Measurements from ENCODE around the gene CCR5.
A peak's percentile ranks its signal among the peaks of the same experiment; 100 is the strongest.

Gene CCR5

GRCh38 chr3:46408853-46409252, 38.1 kb downstream of the CCR5 start:
- DNase-seq: no peak

- no peak for DNase-seq
These were observed 39.2 kb downstream of the CCR5 start for GRCh38 chr3:46409739-46410489.

GRCh38 chr3:46410669-46411068, 39.9 kb downstream of the CCR5 start:
- DNase-seq: peak; percentile 15

GRCh38 chr3:46411271-46411670, 40.5 kb downstream of the CCR5 start:
- DNase-seq: no peak

GRCh38 chr3:46412786-46413298, 42.1 kb downstream of the CCR5 start:
- no peak for DNase-seq

- DNase-seq: no peak
These were observed 43.2 kb downstream of the CCR5 start for GRCh38 chr3:46413951-46414350.

- no peak for DNase-seq
These were observed 44.0 kb downstream of the CCR5 start for GRCh38 chr3:46414739-46415138.

- DNase-seq: no peak
These were observed 45.5 kb downstream of the CCR5 start for GRCh38 chr3:46416125-46416810.

- DNase-seq: no peak
These were observed 46.2 kb downstream of the CCR5 start for GRCh38 chr3:46416811-46417510.

GRCh38 chr3:46417841-46418611, 47.3 kb downstream of the CCR5 start:
- no peak for DNase-seq

- no peak for DNase-seq
These were observed 49.1 kb downstream of the CCR5 start for GRCh38 chr3:46419816-46420215.

- no peak for DNase-seq
These were observed 50.2 kb downstream of the CCR5 start for GRCh38 chr3:46420931-46421330.

- DNase-seq: no peak
These were observed 51.9 kb downstream of the CCR5 start for GRCh38 chr3:46422617-46423016.

- no peak for DNase-seq
These were observed 52.8 kb downstream of the CCR5 start for GRCh38 chr3:46423588-46423987.

All from fibroblast of skin of back (primary cell).